Omental fat pad (tissue), 4 donors: ENCODE measurements around the gene ALKAL2. TPM values are rescaled to one million over a fixed set of nuclear protein-coding genes. Genes with fewer than 3 reads are reported as not detected.

Experiments
- ATAC-seq: fragments of 150-250 bp; one replicate; pipeline ENCODE4 v1.9.1; 2016; ENCODE audit warnings: mild to moderate bottlenecking, moderate library complexity; ENCODE audit not compliant: low FRiP score
- DNase-seq: peaks from one replicate; pipeline ENCODE4 v3.0.0-alpha.2; 2019; ENCODE audit warnings: low spot score
- CTCF ChIP-seq, 3 donors: fragments of 450-650 bp; IDR thresholded peaks; one replicate each; pipeline ENCODE4 v1.5.1; 2016 to 2017; ENCODE audit warnings: antibody characterized with exemption in 3 of 3, mild to moderate bottlenecking in 3 of 3, moderate library complexity in 2 of 3
- total RNA-seq, 4 donors: library from RNA; depleted of rRNA; stranded (reverse); fragments of >200 nt; gene quantifications; one replicate each; pipeline ENCODE4 v1.1.0, GENCODE V29; 2016

The ALKAL2 gene
- total RNA-seq, 4 donors from 2014 or later = 4.8 to 45.6 (median 17.0) TPM

- ATAC-seq (no peak), DNase-seq (no peak)
- no peak for TF ChIP-seq CTCF (IDR thresholded peaks at IDR 0.05)
These were observed 24.7 kb downstream of the ALKAL2 start for GRCh38 chr2:263022-263738.

- ATAC-seq (no peak), DNase-seq (no peak)
- TF ChIP-seq CTCF (IDR thresholded peaks at IDR 0.05) = no peak
These were observed 25.8 kb downstream of the ALKAL2 start for GRCh38 chr2:262117-262516.

GRCh38 chr2:260507-261161 is 27.3 kb downstream of the ALKAL2 start:
- DNase-seq = no peak
- no peak for TF ChIP-seq CTCF (IDR thresholded peaks at IDR 0.05)
- ATAC-seq = no peak

GRCh38 chr2:259789-260331 is 28.0 kb downstream of the ALKAL2 start:
- no peak for DNase-seq
- ATAC-seq = no peak
- no peak for TF ChIP-seq CTCF (IDR thresholded peaks at IDR 0.05)

- no peak for TF ChIP-seq CTCF (IDR thresholded peaks at IDR 0.05)
- no peak for DNase-seq
- no peak for ATAC-seq
These were observed 29.0 kb downstream of the ALKAL2 start for GRCh38 chr2:258933-259332.

- ATAC-seq = no peak
- DNase-seq = no peak
- TF ChIP-seq CTCF (IDR thresholded peaks at IDR 0.05) = no peak
These were observed 30.0 kb downstream of the ALKAL2 start for GRCh38 chr2:257842-258241.

GRCh38 chr2:257429-257828 is 30.5 kb downstream of the ALKAL2 start:
- no peak for TF ChIP-seq CTCF (IDR thresholded peaks at IDR 0.05)
- ATAC-seq (no peak), DNase-seq (no peak)
